ENCODE data around the gene ACE2.

GRCh38 chrX:15511563-15511962 is 89.2 kb downstream of the ACE2 start:
- TF ChIP-seq POLR2A (IDR thresholded peaks at IDR 0.05; ENCODE audit: low read length) (no peak), GATA1 (IDR thresholded peaks at IDR 0.05; ENCODE audit: low read depth, low read length) (no peak)
